Measurements from ENCODE around the gene PDZK1IP1.

PDZK1IP1 gene

DNA sequence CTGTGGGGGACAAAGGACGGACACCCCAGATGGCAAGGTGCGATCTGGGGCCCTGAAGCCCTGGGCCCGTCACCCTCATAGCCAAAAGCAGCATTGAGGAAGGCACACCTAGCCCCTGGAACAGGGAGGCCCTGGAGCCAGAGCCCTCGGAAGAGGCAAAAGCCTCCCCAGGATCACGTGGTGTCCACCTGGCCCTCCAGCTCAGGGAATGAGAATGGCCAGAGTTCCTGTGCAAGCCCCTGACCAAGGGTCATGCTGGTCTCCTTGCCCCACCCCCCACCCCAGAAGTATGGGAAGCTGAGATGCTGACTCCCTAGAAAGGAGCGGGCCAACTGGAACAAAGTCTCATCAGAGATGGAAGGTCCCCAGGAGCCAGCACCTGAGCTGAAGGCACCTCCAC, 1.0 kb upstream of the PDZK1IP1 start:
- H2AFZ ChIP-seq (ENCODE audit: low read length), result no peak overlapping the region
- no peak overlapping the region for H3K27ac ChIP-seq (ENCODE audit: low read length)
- H3K9me3 ChIP-seq (replicated peaks; ENCODE audit: insufficient read depth, low read length), result no peaks in the 10 kb centered on the region
- TF ChIP-seq EZH2 (optimal IDR thresholded peaks at IDR 0.05; ENCODE audit: low read depth, low read length) (no peak), EZH2phosphoT487 (IDR thresholded peaks at IDR 0.05; ENCODE audit: low read length) (no peak)
- TF ChIP-seq, protein P1, sequence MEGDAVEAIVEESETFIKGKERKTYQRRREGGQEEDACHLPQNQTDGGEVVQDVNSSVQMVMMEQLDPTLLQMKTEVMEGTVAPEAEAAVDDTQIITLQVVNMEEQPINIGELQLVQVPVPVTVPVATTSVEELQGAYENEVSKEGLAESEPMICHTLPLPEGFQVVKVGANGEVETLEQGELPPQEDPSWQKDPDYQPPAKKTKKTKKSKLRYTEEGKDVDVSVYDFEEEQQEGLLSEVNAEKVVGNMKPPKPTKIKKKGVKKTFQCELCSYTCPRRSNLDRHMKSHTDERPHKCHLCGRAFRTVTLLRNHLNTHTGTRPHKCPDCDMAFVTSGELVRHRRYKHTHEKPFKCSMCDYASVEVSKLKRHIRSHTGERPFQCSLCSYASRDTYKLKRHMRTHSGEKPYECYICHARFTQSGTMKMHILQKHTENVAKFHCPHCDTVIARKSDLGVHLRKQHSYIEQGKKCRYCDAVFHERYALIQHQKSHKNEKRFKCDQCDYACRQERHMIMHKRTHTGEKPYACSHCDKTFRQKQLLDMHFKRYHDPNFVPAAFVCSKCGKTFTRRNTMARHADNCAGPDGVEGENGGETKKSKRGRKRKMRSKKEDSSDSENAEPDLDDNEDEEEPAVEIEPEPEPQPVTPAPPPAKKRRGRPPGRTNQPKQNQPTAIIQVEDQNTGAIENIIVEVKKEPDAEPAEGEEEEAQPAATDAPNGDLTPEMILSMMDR (IDR thresholded peaks at IDR 0.05; ENCODE audit: low read length), result no peak
- H3K4me2 ChIP-seq (ENCODE audit: low read depth, low read length), result no peak overlapping the region
- no peaks in the 10 kb centered on the region for H3K9me2 ChIP-seq (replicated peaks; ENCODE audit: insufficient read depth, low read length)
- no peaks in the 10 kb centered on the region for H3K36me3 ChIP-seq (replicated peaks; ENCODE audit: insufficient read depth, low read length)
- DNase-seq, result no peak
- no peak overlapping the region for H3K4me3 ChIP-seq (ENCODE audit: low read length)
- H3K9ac ChIP-seq (ENCODE audit: low read length), result no peak overlapping the region
- H4K20me1 ChIP-seq (ENCODE audit: insufficient read depth, low read length), result no peaks in the 10 kb centered on the region
- H3K4me1 ChIP-seq (ENCODE audit: low read length), result no peaks in the 10 kb centered on the region
- H3K79me2 ChIP-seq (ENCODE audit: low read length), result no peaks in the 10 kb centered on the region
- no peaks in the 10 kb centered on the region for H3K27me3 ChIP-seq (replicated peaks; ENCODE audit: insufficient read depth, low read length)
- no peaks in the 10 kb centered on the region for H3F3A ChIP-seq (ENCODE audit: insufficient read depth, low read length)

DNA sequence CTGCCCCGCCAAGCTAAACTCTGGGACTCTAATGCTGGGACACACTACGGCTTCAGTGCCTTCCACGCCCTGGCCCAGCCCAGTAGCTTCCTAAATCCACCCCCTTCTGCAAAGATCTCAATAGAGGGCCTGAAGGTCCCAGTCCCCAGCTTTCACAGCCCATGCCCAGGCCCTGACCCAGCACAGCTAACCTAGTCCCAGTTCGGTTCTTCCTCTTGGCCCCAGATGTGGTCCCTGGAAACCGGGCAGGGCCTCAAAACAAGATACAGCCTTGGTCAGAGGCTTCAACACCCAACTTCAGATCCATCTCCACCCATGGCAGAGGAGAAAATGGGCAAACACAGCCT, 646 bp upstream of the PDZK1IP1 start:
- Histone ChIP-seq H3K9ac (ENCODE audit: low read length) (no peak overlapping the region), H3K4me3 (ENCODE audit: low read length) (no peak overlapping the region), H3K27ac (ENCODE audit: low read length) (no peak overlapping the region), H3K27me3 (replicated peaks; ENCODE audit: insufficient read depth, low read length) (no peaks in the 10 kb centered on the region), H3K79me2 (ENCODE audit: low read length) (no peaks in the 10 kb centered on the region), H3K9me2 (replicated peaks; ENCODE audit: insufficient read depth, low read length) (no peaks in the 10 kb centered on the region), H3K36me3 (replicated peaks; ENCODE audit: insufficient read depth, low read length) (no peaks in the 10 kb centered on the region), H3F3A (ENCODE audit: insufficient read depth, low read length) (no peaks in the 10 kb centered on the region), H2AFZ (ENCODE audit: low read length) (no peak overlapping the region), H3K4me1 (ENCODE audit: low read length) (no peaks in the 10 kb centered on the region), H3K9me3 (replicated peaks; ENCODE audit: insufficient read depth, low read length) (no peaks in the 10 kb centered on the region), H4K20me1 (ENCODE audit: insufficient read depth, low read length) (no peaks in the 10 kb centered on the region), H3K4me2 (ENCODE audit: low read depth, low read length) (no peak overlapping the region)
- DNase-seq, result no peak
- TF ChIP-seq EZH2phosphoT487 (IDR thresholded peaks at IDR 0.05; ENCODE audit: low read length) (no peak), EZH2 (optimal IDR thresholded peaks at IDR 0.05; ENCODE audit: low read depth, low read length) (no peak)
- TF ChIP-seq, protein P1 (IDR thresholded peaks at IDR 0.05; ENCODE audit: low read length), result no peak

DNA sequence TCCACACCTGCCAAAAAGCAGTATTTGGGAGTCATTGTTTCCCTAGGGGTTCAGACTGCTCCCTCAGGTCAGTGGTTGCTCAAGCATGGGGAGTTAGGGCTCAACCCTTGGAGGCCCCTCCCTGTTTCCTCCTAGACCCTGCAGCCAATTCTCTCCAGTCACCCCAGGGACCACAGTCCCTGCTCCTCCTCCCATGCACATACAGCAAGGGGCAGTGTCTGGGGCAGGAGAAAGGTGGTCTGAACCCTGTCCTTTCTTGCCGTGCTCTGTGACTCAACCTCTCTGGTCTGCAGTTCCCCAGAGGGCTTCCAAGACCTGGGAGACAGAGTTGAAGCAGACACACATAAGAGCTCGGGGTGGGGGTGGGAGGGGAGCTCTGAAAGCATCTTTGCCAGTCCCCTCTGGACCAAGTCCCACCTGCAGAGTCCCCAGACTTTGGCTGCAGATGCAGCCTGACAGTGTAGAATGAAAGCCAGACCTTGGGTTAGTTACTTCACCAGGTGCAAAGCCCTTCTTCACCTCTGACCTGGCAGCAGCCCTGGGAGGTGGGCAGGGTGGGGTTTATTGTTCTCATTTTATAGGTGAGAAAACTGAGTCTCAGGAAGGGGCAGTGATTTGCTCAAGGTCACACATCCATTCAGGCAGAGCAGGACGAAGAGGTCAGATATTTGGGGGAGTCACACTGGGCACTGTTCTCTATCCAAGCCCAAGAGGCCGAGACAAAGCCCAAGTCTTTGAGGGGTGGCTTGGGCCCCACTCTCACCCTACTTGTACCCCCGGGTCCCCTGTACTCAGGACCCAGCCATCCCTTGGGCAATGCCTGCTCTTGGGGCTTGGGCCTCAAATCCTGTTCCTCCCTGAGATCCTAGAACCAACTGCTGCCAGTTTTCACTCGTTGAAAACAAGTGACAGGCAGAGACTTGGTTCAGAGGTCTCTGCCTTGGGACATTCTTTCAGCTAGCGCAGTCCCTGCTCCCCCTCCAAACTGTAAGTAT, 748 bp downstream of the PDZK1IP1 start:
- TF ChIP-seq EZH2 (optimal IDR thresholded peaks at IDR 0.05; ENCODE audit: low read depth, low read length) (no peak), EZH2phosphoT487 (IDR thresholded peaks at IDR 0.05; ENCODE audit: low read length) (no peak)
- TF ChIP-seq, protein P1 (IDR thresholded peaks at IDR 0.05; ENCODE audit: low read length), result no peak
- no peaks in the 10 kb centered on the region for H3F3A ChIP-seq (ENCODE audit: insufficient read depth, low read length)
- no peak overlapping the region for H3K9ac ChIP-seq (ENCODE audit: low read length)
- H3K4me3 ChIP-seq (ENCODE audit: low read length), result no peak overlapping the region
- DNase-seq, result no peak
- H3K27me3 ChIP-seq (replicated peaks; ENCODE audit: insufficient read depth, low read length), result no peaks in the 10 kb centered on the region
- no peaks in the 10 kb centered on the region for H3K9me2 ChIP-seq (replicated peaks; ENCODE audit: insufficient read depth, low read length)
- H4K20me1 ChIP-seq (ENCODE audit: insufficient read depth, low read length), result no peaks in the 10 kb centered on the region
- no peak overlapping the region for H2AFZ ChIP-seq (ENCODE audit: low read length)
- H3K4me1 ChIP-seq (ENCODE audit: low read length), result no peaks in the 10 kb centered on the region
- no peak overlapping the region for H3K27ac ChIP-seq (ENCODE audit: low read length)
- H3K9me3 ChIP-seq (replicated peaks; ENCODE audit: insufficient read depth, low read length), result no peaks in the 10 kb centered on the region
- H3K4me2 ChIP-seq (ENCODE audit: low read depth, low read length), result no peak overlapping the region
- no peaks in the 10 kb centered on the region for H3K79me2 ChIP-seq (ENCODE audit: low read length)
- no peaks in the 10 kb centered on the region for H3K36me3 ChIP-seq (replicated peaks; ENCODE audit: insufficient read depth, low read length)
